ENCODE results near the gene CCM2.

DNA sequence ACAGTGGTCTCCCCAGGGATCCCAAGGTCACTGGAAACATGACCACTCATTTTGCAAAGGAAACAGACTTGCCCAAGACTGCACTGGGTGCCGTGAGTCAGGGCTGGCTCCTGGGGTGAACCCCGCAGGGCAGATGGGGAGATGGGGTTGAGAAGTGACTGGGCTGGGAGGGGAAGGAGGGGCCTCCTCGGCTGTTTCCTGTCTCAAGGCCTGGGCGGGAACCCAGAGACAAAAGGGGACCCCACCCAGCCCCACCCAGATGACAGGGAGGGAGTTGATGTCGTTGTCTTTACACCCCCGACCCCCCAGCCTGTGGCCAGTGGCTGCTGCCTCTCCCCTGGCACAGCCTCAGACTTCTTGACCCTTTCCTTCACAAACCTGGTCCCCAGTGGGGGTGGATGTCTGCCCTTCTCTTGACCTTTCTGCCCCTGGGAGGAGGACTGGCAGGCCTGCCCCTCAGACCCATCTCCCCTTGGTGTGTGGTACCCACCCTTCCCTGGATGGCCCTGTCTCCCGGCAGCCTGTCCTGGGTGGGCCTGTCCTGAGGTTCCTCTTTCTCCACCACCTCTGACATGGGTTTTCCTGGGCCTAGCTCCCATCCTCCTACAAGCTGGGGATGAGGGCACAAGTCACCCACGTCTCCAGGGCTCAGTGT is 22.6 kb upstream of the CCM2 start:
- TF ChIP-seq, protein P1, sequence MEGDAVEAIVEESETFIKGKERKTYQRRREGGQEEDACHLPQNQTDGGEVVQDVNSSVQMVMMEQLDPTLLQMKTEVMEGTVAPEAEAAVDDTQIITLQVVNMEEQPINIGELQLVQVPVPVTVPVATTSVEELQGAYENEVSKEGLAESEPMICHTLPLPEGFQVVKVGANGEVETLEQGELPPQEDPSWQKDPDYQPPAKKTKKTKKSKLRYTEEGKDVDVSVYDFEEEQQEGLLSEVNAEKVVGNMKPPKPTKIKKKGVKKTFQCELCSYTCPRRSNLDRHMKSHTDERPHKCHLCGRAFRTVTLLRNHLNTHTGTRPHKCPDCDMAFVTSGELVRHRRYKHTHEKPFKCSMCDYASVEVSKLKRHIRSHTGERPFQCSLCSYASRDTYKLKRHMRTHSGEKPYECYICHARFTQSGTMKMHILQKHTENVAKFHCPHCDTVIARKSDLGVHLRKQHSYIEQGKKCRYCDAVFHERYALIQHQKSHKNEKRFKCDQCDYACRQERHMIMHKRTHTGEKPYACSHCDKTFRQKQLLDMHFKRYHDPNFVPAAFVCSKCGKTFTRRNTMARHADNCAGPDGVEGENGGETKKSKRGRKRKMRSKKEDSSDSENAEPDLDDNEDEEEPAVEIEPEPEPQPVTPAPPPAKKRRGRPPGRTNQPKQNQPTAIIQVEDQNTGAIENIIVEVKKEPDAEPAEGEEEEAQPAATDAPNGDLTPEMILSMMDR (IDR thresholded peaks at IDR 0.05), result no peak
- TF ChIP-seq MYC (IDR thresholded peaks at IDR 0.05; ENCODE audit: borderline replicate concordance, low read length) (no peak), TFCP2L1 (CRISPR knock-in tag; IDR thresholded peaks at IDR 0.05) (no peak), CHD2 (IDR thresholded peaks at IDR 0.05; ENCODE audit: low read length, partially characterized antibody) (no peak), CBX2 (IDR thresholded peaks at IDR 0.05; ENCODE audit: borderline replicate concordance, low read depth) (no peak), NR3C1 (IDR thresholded peaks at IDR 0.05) (no peak), POLR2A (IDR thresholded peaks at IDR 0.05; ENCODE audit: low read length) (no peak)

Measured in A549 (cell line).